GM12874 (cell line): Measurements from ENCODE around the gene ARL14EP.

ENCODE experiments used
- TF ChIP-seq, protein P1 (sequence below): IDR thresholded peaks from 2 replicates; pipeline ENCODE4 v1.5.1; 2011; ENCODE audit warnings: low read depth, mild to moderate bottlenecking, control low read depth, low read length, moderate library complexity; ENCODE audit not compliant: insufficient read depth

Gene ARL14EP

DNA sequence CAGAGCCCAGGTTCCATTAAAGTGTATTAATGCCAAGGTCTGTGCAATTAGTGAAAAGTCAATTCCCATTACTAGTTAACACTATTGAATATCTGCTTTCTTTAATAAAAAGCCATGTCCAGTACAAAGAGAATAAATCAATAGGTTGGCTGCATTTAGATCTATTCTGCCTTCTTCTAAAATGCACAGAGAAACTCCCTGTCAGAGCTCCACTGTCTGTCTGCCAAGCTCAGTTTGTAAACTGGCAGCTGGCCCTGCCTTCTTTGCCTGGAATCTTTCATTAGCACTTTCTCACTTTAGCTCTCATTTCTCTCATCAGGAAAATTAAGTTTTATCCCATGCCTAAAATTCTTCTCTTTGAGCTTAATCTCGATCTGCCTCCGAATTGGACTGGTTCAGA is 35.6 kb downstream of the ARL14EP start:
- TF ChIP-seq, protein P1, sequence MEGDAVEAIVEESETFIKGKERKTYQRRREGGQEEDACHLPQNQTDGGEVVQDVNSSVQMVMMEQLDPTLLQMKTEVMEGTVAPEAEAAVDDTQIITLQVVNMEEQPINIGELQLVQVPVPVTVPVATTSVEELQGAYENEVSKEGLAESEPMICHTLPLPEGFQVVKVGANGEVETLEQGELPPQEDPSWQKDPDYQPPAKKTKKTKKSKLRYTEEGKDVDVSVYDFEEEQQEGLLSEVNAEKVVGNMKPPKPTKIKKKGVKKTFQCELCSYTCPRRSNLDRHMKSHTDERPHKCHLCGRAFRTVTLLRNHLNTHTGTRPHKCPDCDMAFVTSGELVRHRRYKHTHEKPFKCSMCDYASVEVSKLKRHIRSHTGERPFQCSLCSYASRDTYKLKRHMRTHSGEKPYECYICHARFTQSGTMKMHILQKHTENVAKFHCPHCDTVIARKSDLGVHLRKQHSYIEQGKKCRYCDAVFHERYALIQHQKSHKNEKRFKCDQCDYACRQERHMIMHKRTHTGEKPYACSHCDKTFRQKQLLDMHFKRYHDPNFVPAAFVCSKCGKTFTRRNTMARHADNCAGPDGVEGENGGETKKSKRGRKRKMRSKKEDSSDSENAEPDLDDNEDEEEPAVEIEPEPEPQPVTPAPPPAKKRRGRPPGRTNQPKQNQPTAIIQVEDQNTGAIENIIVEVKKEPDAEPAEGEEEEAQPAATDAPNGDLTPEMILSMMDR, result no peak

DNA sequence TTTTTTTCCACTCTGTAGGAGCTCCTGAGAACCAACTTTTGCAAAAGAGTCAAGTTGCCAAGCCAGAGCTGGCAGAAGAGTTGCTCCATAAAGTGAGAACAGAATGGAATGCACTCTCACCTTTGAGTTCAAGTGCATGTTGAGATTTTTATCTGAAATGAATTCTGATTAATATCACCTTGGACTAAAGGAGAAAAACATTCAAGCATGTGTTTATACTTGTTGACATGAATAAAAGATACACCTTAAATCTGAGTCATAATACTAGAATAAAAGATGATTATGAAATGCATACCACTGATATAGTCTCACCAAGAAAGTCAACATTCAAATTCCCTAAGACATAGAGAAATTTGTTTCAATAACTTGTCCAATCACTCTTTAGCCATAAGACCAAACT is 37.8 kb downstream of the ARL14EP start:
- TF ChIP-seq, protein P1, result no peak

DNA sequence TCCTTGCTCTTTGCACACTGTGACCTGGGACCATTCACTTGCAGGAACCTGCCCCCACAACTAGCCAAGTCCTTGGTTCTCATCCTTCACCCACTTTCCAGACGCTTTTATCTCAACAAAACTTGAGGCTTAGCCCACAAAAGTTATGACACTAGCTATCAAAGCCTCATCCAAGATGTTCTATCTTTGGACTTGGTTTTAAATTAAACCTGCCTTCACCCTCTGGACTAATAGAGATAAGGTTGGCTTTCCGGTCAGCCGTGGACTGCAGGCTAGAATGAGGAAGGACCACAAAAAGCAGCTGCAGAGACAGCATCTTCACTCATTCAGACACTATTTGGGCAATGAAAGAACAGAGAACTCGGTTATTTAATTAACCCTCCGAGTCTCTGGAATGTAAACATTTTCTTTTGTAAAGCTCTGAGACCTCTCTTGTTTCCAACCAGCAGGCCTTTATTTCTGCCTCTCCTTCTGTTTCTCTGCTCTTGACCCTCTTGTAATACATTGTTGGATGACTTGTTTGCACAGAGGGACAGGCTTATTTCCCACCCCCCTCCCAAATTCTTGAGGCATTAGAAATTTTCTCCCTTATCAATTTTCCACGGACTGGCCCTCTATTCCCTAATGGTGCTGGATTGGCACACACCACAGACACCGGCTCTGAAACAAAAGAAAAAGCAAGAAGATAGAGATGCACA is 41.4 kb downstream of the ARL14EP start:
- TF ChIP-seq, protein P1, result no peak

DNA sequence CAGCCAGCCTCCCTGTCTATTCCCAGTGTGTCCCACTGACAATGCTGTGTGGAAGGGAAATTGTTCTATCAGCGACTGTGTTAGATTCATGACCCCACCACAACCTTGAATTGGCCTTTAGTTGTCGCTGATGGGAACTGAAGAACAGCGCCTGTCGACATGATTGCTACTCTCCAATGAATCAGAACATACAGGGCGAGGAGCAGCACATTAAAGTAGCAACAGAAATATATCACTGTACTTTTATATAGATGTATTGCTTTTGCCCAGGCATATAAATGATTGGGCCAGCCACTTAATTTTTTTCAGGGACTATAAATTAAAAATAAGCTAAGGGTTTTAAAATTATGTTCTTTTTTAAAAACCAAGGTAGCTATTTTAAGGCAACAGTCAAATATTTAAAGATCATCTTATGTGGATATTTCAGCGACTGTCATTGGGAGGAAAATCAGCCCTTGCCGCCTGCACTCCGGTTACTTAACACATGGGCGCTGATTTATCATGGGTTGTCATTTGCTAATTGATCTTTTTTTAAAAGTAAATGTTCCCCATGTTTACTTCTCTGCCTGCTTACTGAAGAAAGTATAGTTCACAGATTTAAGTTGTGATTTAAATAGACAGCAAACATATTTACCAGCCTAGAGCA is 42.1 kb downstream of the ARL14EP start:
- TF ChIP-seq, protein P1, result no peak

DNA sequence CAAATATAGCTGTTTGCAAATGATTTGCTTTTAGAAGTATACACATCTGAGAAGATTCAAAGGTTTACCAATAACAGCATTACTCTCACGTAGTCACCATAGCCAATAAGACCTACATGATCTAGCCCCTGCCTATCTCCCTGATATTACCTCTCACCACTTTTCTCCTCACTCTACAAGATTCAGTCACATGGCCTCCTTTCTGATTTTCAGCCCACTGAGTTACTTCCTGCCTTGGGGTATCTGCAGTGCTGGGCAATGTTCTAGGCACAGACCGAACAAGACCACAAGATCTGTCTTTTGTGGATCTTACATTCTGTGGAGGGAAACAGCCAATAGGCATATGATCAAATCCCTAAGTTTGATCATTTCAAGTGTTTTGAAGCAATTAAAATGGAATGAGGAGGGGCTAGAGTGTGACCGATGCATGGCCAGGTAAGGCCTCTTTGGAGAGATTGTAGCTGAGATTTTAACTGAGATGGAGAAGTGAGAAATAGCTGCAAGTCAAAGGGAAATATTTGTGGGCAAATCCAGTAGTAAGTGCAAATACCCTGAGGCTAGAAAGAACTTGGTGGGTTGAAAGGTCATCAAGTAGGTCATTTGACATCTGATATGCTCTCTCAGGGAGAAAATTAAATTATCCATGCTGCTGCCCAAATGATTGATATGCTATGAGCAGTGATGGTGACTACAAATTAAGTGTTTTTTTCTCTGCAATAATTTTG is 43.1 kb downstream of the ARL14EP start:
- TF ChIP-seq, protein P1, result no peak

DNA sequence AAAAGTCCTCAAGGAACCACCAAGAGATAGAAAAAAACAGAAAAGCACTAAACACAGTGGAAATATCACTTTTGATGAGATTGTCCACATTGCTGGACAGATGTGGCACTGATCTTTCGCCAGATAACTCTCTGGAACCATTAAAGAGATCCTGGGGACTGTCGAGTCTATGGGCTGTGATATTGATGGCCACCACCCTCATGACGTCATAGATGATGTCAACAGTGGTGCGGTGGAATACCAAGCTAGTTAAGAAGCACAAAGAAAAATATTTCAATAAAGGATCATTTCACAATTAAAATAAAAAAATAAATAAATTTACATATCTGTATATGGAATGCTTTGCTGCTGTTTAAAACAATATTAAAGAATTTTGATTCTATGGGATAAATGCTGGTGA is 45.5 kb downstream of the ARL14EP start:
- TF ChIP-seq, protein P1, result no peak

DNA sequence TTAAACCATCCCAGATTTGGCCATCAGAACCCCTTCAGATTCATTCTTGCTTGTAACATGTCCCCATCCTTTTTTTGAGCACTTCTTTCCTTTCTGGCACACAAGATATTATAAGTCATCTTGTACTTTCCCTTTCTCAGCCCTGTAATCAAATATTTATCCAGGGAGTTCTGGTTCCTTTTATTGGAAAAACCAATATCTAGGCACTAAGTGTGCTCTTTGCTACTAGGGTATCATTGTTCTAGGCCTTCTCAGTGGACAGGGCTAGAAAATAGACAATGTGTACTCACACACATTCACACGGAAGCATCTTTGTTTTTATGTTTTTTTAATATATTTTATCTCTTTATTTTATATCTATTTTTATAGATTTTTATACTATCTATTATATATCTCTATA is 47.3 kb downstream of the ARL14EP start:
- TF ChIP-seq, protein P1, result no peak
